ENCODE data around the gene CDH23.

CDH23 gene

DNA sequence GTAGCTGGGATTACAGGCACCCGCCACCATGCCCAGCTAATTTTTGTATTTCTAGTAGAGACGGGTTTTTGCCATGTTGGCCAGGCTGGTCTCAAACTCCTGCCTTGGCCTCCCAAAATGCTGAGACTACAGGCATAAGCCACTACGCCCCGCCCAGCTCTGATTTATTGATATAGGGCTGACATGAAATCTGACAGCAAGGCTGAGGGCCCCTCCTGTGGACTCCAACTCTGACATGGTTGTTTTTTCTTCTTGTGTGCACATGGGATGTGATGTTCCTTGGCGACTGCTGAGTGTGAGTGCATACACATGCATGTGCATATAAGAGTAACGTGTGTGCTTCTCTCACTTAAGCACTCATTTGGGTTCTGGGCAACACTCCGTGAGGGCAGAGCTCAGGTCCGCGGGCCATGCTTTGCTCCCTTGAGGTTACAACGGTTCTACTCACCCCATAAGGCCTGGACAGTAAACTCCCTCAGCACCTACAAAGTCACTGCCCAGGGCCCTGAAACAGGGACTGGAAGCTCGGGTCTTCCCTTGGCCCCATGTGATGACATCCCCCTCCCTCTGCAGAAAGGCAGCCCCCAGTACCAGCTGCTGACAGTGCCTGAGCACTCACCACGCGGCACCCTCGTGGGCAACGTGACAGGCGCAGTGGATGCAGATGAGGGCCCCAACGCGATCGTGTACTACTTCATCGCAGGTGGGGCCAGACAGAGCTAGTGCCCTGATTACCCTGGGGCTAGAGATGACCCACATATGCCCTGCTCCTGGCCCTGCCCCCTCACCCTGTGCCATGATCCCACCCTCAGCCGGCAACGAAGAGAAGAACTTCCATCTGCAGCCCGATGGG lies 410.2 kb downstream of the CDH23 start:
- no peak for TF ChIP-seq CTCF (IDR thresholded peaks at IDR 0.05; ENCODE audit: insufficient read depth, low read depth, low read length, missing control alignments)
- H3K4me3 ChIP-seq (ENCODE audit: low read length): no peak overlapping the region
- no peak for DNase-seq (ENCODE audit: low read depth)

DNA sequence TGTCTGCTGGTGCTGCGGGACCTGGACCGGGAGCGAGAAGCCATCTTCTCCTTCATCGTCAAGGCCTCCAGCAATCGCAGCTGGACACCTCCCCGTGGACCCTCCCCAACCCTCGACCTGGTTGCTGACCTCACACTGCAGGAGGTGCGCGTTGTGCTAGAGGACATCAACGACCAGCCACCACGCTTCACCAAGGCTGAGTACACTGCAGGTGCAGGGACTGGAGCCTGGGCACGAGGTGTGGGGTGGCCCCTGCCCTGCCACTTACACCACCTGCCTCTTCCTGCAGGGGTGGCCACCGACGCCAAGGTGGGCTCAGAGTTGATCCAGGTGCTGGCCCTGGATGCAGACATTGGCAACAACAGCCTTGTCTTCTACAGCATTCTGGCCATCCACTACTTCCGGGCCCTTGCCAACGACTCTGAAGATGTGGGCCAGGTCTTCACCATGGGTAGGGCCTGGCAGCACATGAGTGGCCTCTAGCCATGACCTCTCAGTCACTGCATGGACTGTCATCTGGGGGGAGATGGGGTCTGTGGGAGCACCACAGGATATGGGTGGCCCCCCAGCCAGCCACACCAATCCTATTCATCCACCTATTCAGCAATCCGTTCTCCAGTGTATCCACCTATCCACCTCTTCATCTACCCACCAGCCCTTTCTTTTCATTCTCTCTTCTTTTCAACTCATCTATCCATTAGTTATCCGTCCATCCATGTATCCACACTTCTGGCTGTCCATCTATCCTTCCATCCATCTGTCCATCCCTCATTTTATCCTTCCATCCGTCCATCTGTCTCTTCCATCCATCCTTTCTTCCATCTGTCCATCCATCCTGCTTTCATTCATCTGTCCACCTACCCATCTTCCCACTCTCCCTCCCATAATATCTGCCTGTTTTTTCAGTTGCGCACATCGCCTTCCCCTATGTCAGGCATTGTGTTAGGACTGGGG lies 411.1 kb downstream of the CDH23 start:
- DNase-seq (ENCODE audit: low read depth): no peak
- no peak for TF ChIP-seq CTCF (IDR thresholded peaks at IDR 0.05; ENCODE audit: insufficient read depth, low read depth, low read length, missing control alignments)
- H3K4me3 ChIP-seq (ENCODE audit: low read length): no peak overlapping the region

GRCh38 chr10:71809628-71810027 lies 412.9 kb downstream of the CDH23 start:
- DNase-seq (ENCODE audit: low read depth): no peak
- no peak for TF ChIP-seq CTCF (IDR thresholded peaks at IDR 0.05; ENCODE audit: insufficient read depth, low read depth, low read length, missing control alignments)
- H3K4me3 ChIP-seq (ENCODE audit: low read length): no peak overlapping the region

DNA sequence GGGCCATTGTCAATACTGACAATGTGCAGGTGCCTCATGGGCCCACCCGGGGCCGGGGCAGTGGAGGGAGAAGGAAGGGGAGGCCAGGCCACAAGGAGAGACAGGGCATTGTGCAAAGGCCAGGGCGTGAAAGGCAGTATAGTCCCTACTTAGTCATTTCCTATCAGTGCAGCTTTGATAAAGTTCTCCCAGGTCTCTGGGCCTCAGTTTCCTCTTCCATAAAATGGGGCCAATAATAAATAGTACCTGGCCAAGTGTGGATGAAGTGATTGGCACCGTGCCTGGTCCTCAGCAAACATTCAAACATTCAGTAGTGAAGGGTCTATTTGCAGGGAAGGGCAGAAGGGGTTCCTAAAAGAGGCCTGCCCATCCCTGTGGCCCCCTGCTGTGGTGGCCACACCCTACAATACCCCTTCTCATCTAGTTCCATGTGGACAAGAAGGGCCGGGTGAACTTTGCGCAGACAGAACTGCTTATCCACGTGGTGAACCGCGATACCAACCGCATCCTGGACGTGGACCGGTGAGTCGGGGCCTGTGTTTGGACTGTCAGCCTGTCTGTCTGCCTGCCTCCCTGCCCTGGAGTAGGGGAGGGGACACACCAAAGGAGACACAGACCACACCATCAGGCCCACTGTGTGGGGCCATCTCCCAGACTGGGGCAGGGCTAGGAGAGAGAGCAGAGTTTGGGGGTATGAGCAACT lies 413.5 kb downstream of the CDH23 start:
- TF ChIP-seq CTCF (IDR thresholded peaks at IDR 0.05; ENCODE audit: insufficient read depth, low read depth, low read length, missing control alignments): no peak
- DNase-seq (ENCODE audit: low read depth): no peak

GRCh38 chr10:71811351-71811750 lies 414.6 kb downstream of the CDH23 start:
- no peak overlapping the region for H3K4me3 ChIP-seq (ENCODE audit: low read length)
- no peak for TF ChIP-seq CTCF (IDR thresholded peaks at IDR 0.05; ENCODE audit: insufficient read depth, low read depth, low read length, missing control alignments)
- no peak for DNase-seq (ENCODE audit: low read depth)

More for the DNA sequence above, 413.5 kb downstream of the CDH23 start:
- no peak overlapping the region for H3K4me3 ChIP-seq (ENCODE audit: low read length)

GRCh38 chr10:71812016-71812912 lies 415.5 kb downstream of the CDH23 start:
- peak; percentile 55 for DNase-seq (ENCODE audit: low read depth)
- no peak overlapping the region for H3K4me3 ChIP-seq (ENCODE audit: low read length)
- TF ChIP-seq CTCF (IDR thresholded peaks at IDR 0.05; ENCODE audit: insufficient read depth, low read depth, low read length, missing control alignments): peak; percentile 87

Measured in epithelial cell of esophagus (primary cell).